Ascending aorta (tissue), 2 donors: Measurements from ENCODE around the gene MTHFSD. TPM values are rescaled to one million over a fixed set of nuclear protein-coding genes. Genes with fewer than 3 reads are reported as not detected.

Experiments
- DNase-seq, 2 donors: peaks; one replicate each; pipeline ENCODE4 v3.0.0-alpha.2; 2019; ENCODE audit warnings: low spot score in 2 of 2
- H3K27ac ChIP-seq, 2 donors: fragments of 200-600 bp; sonication (generic); one replicate each; pipeline ENCODE4 v1.5.1; 2016 to 2017; ENCODE audit warnings: mild to moderate bottlenecking in 1 of 2
- H3K27me3 ChIP-seq: fragments of 200-600 bp; sonication (generic); one replicate; pipeline ENCODE4 v1.5.1; 2017
- H3K36me3 ChIP-seq, 2 donors: fragments of 200-600 bp; sonication (generic); one replicate each; pipeline ENCODE4 v1.5.1; 2016
- H3K4me1 ChIP-seq, 2 donors: fragments of 200-600 bp; sonication (generic); one replicate each; pipeline ENCODE4 v1.5.1; 2016 to 2017; ENCODE audit warnings: mild to moderate bottlenecking in 1 of 2
- H3K4me3 ChIP-seq, 2 donors: fragments of 200-600 bp; sonication (generic); one replicate each; pipeline ENCODE4 v1.5.1; 2016 to 2017; ENCODE audit warnings: mild to moderate bottlenecking in 1 of 2
- H3K9me3 ChIP-seq, 2 donors: fragments of 200-600 bp; sonication (generic); one replicate each; pipeline ENCODE4 v1.5.1; 2016
- intact Hi-C: fragments of 100-400 bp; cut with DNase I; formaldehyde crosslinking; loops from one replicate; pipeline ENCODE4 v1.15.1; 2023
- total RNA-seq: library from RNA; depleted of rRNA; stranded (reverse); fragments of >200 nt; gene quantifications from one replicate; pipeline ENCODE4 v1.1.0, GENCODE V29; 2016
- TF ChIP-seq, protein P1 (sequence below), 3 experiments: fragments of 200-600 bp in 2 of 3; fragments of 450-650 bp in 1 of 3; sonication (generic) in 2 of 3; IDR thresholded peaks; one replicate each; pipeline ENCODE4 v1.5.1; 2016 to 2019; ENCODE audit warnings: antibody characterized with exemption in 3 of 3, mild to moderate bottlenecking in 1 of 3, moderate library complexity in 1 of 3

Gene MTHFSD
- total RNA-seq, 1 donor from 2014 or later, result 44.1 TPM

GRCh38 chr16:86514481-86515376, 40.3 kb downstream of the MTHFSD start:
- Histone ChIP-seq H3K27ac (no peak overlapping the region), H3K4me3 (no peak overlapping the region), H3K9me3 (no peaks in the 10 kb centered on the region), H3K4me1 (peaks cover 0 to 18% of the 10 kb centered on the region in 2 donors), H3K27me3 (peaks cover 23% of the 10 kb centered on the region), H3K36me3 (no peaks in the 10 kb centered on the region)
- intact Hi-C loops, result no loop called here
- TF ChIP-seq, protein P1, sequence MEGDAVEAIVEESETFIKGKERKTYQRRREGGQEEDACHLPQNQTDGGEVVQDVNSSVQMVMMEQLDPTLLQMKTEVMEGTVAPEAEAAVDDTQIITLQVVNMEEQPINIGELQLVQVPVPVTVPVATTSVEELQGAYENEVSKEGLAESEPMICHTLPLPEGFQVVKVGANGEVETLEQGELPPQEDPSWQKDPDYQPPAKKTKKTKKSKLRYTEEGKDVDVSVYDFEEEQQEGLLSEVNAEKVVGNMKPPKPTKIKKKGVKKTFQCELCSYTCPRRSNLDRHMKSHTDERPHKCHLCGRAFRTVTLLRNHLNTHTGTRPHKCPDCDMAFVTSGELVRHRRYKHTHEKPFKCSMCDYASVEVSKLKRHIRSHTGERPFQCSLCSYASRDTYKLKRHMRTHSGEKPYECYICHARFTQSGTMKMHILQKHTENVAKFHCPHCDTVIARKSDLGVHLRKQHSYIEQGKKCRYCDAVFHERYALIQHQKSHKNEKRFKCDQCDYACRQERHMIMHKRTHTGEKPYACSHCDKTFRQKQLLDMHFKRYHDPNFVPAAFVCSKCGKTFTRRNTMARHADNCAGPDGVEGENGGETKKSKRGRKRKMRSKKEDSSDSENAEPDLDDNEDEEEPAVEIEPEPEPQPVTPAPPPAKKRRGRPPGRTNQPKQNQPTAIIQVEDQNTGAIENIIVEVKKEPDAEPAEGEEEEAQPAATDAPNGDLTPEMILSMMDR (IDR thresholded peaks at IDR 0.05), result no peak
- no peak for DNase-seq

DNA sequence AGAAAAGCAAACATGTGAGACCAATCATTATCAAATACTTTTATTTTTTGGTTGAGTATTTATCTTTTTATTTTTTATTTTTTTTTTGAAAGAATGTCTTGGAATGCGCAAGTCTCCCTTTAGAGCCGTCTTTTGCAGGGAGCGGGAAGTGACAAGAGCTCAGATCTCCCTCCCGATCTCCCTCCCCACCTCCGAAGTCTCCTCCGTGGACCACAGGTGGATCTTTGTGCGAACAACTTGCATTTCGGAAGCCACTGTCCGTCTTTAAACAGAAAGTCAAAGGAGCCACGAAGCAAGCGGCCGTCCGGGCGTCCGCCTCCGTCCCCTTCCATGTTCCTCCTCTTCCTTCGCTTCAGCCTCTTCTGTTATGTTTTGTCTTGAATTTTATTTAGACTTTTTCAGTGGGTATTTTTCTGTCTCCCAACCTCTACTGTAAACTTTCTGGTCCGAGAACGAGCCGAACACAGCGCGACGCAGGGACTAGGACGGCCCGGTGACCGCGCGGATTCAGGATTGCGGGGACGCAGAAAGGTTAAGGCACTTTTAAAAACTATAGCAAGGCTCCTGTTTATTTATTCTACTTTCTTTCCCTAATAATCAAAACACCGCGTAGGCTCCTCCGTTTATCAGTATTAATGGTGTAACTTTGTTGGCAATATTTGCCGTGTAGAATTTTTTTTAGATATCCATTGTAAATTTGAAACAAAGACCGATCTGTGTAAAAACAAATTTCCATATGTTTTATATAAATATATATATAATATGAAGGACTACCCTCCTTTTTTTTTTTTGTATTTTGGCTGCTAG, 41.4 kb downstream of the MTHFSD start:
- Histone ChIP-seq H3K27me3 (peaks cover 23% of the 10 kb centered on the region), H3K36me3 (no peaks in the 10 kb centered on the region), H3K4me1 (peaks cover 2 to 21% of the 10 kb centered on the region in 2 donors), H3K9me3 (no peaks in the 10 kb centered on the region), H3K4me3 (no peak overlapping the region), H3K27ac (no peak overlapping the region)
- intact Hi-C loops, result no loop called here
- TF ChIP-seq, protein P1 (IDR thresholded peaks at IDR 0.05), result no peak
- DNase-seq, result no peak

GRCh38 chr16:86512860-86513470, 42.1 kb downstream of the MTHFSD start:
- TF ChIP-seq, protein P1 (IDR thresholded peaks at IDR 0.05), result no peak
- H3K27ac ChIP-seq, result no peak overlapping the region
- intact Hi-C loops, result no loop called here

GRCh38 chr16:86512301-86512859, 42.7 kb downstream of the MTHFSD start:
- intact Hi-C loops, result no loop called here

More at GRCh38 chr16:86512860-86513470, 42.1 kb downstream of the MTHFSD start:
- no peaks in the 10 kb centered on the region for H3K36me3 ChIP-seq
- DNase-seq, result no peak
- H3K4me1 ChIP-seq, result peaks cover 5 to 28% of the 10 kb centered on the region in 2 donors
- H3K9me3 ChIP-seq, result no peaks in the 10 kb centered on the region
- no peak overlapping the region for H3K4me3 ChIP-seq
- peaks cover 30% of the 10 kb centered on the region for H3K27me3 ChIP-seq

More at GRCh38 chr16:86512301-86512859, 42.7 kb downstream of the MTHFSD start:
- H3K9me3 ChIP-seq, result no peaks in the 10 kb centered on the region
- no peak overlapping the region for H3K4me3 ChIP-seq
- H3K27ac ChIP-seq, result no peak overlapping the region
- H3K4me1 ChIP-seq, result peaks cover 5 to 34% of the 10 kb centered on the region in 2 donors
- H3K36me3 ChIP-seq, result no peaks in the 10 kb centered on the region
- H3K27me3 ChIP-seq, result peaks cover 36% of the 10 kb centered on the region
- TF ChIP-seq, protein P1 (IDR thresholded peaks at IDR 0.05), result no peak
- DNase-seq, result no peak
